ENCODE data around the gene HHIP.

Gene HHIP

GRCh38 chr4:144645631-144646522 lies at the start of gene HHIP:
Gene HHIP, plus strand, starts transcription at chr4:144646156. Its CDS starts 520 bp downstream, at chr4:144646676.
- no peak for DNase-seq

GRCh38 chr4:144597171-144597570 lies 48.8 kb upstream of the HHIP start:
- no peak for DNase-seq

GRCh38 chr4:144599621-144600020 lies 46.3 kb upstream of the HHIP start:
- no peak for DNase-seq

- DNase-seq: no peak
Measured at GRCh38 chr4:144611850-144612249, 34.1 kb upstream of the HHIP start.

GRCh38 chr4:144614850-144615585 lies 30.9 kb upstream of the HHIP start:
- no peak for DNase-seq

- DNase-seq: no peak
Measured at GRCh38 chr4:144621681-144622080, 24.3 kb upstream of the HHIP start.

GRCh38 chr4:144627663-144628076 lies 18.3 kb upstream of the HHIP start:
- no peak for DNase-seq

- no peak for DNase-seq
Measured at GRCh38 chr4:144633215-144633614, 12.7 kb upstream of the HHIP start.

GRCh38 chr4:144634978-144635747 lies 10.8 kb upstream of the HHIP start:
- DNase-seq: no peak

GRCh38 chr4:144644368-144645101 lies 1.4 kb upstream of the HHIP start:
- DNase-seq: no peak

GRCh38 chr4:144645102-144645630 lies 790 bp upstream of the HHIP start:
- DNase-seq: no peak

GRCh38 chr4:144646523-144647094 lies 653 bp downstream of the HHIP start:
- no peak for DNase-seq

- no peak for DNase-seq
Measured at GRCh38 chr4:144647095-144647561, 1.2 kb downstream of the HHIP start.

- DNase-seq: no peak
Measured at GRCh38 chr4:144647590-144647989, 1.6 kb downstream of the HHIP start.

- no peak for DNase-seq
Measured at GRCh38 chr4:144648042-144648441, 2.1 kb downstream of the HHIP start.

GRCh38 chr4:144649646-144650045 lies 3.7 kb downstream of the HHIP start:
- DNase-seq: no peak

- no peak for DNase-seq
Measured at GRCh38 chr4:144650311-144651005, 4.5 kb downstream of the HHIP start.

- DNase-seq: no peak
Measured at GRCh38 chr4:144653781-144654545, 8.0 kb downstream of the HHIP start.

- DNase-seq: no peak
Measured at GRCh38 chr4:144655491-144655890, 9.5 kb downstream of the HHIP start.

- no peak for DNase-seq
Measured at GRCh38 chr4:144656850-144657249, 10.9 kb downstream of the HHIP start.

Data from DMS79 treated with DMSO at 0.1 percent for 48 hours (cell line).